ENCODE measurements around the gene NCKAP5. TPM values are rescaled to one million over a fixed set of nuclear protein-coding genes. Genes with fewer than 3 reads are reported as not detected.

The NCKAP5 gene
- total RNA-seq, 6 donors from 2014 or later, result 22.1 to 51.1 (median 41.4) TPM

GRCh38 chr2:133255360-133255759 lies 312.9 kb downstream of the NCKAP5 start:
- 53 to 59% methylated on average over 2 of the region's 2 CpGs for WGBS, 2 donors
- no peaks in the 10 kb centered on the region for H3K27me3 ChIP-seq
- H3K9me3 ChIP-seq, result no peaks in the 10 kb centered on the region
- DNase-seq, result no peak
- no peak overlapping the region for H3K4me3 ChIP-seq
- H3K27ac ChIP-seq, result no peak overlapping the region
- ATAC-seq (ENCODE audit: low FRiP score in 2 of 2), result no peak
- no peak for TF ChIP-seq CTCF (IDR thresholded peaks at IDR 0.05)
- TF ChIP-seq EP300 (IDR thresholded peaks at IDR 0.05), result no peak
- no peak for TF ChIP-seq POLR2AphosphoS5 (IDR thresholded peaks at IDR 0.05)
- TF ChIP-seq POLR2A (IDR thresholded peaks at IDR 0.05), result no peak
- H3K36me3 ChIP-seq, result no peaks in the 10 kb centered on the region
- H3K4me1 ChIP-seq, result peaks cover 0 to 9% (median 0%) of the 10 kb centered on the region in 4 donors

GRCh38 chr2:133253793-133254192 lies 314.5 kb downstream of the NCKAP5 start:
- no peaks in the 10 kb centered on the region for H3K9me3 ChIP-seq
- DNase-seq, result no peak
- WGBS, 2 donors, result 92 to 93% methylated on average over 2 of the region's 2 CpGs
- no peak for ATAC-seq (ENCODE audit: low FRiP score in 2 of 2)
- no peaks in the 10 kb centered on the region for H3K27me3 ChIP-seq
- no peak overlapping the region for H3K4me3 ChIP-seq
- no peak overlapping the region for H3K27ac ChIP-seq
- H3K4me1 ChIP-seq, result peaks cover 0 to 14% (median under 1%) of the 10 kb centered on the region in 4 donors
- TF ChIP-seq CTCF (IDR thresholded peaks at IDR 0.05) (no peak), POLR2A (IDR thresholded peaks at IDR 0.05) (no peak), EP300 (IDR thresholded peaks at IDR 0.05) (no peak), POLR2AphosphoS5 (IDR thresholded peaks at IDR 0.05) (no peak)
- no peaks in the 10 kb centered on the region for H3K36me3 ChIP-seq

- ATAC-seq (ENCODE audit: low FRiP score in 2 of 2) (no peak), DNase-seq (no peak)
- Histone ChIP-seq H3K9me3 (no peaks in the 10 kb centered on the region), H3K4me1 (peaks cover 0 to 23% (median 4%) of the 10 kb centered on the region in 4 donors), H3K27me3 (no peaks in the 10 kb centered on the region), H3K4me3 (no peak overlapping the region), H3K36me3 (no peaks in the 10 kb centered on the region), H3K27ac (no peak overlapping the region)
- WGBS, 2 donors, result 78 to 90% methylated on average over 5 of the region's 5 CpGs
- no peak for TF ChIP-seq POLR2AphosphoS5 (IDR thresholded peaks at IDR 0.05)
- TF ChIP-seq POLR2A (IDR thresholded peaks at IDR 0.05), result no peak
- no peak for TF ChIP-seq EP300 (IDR thresholded peaks at IDR 0.05)
- TF ChIP-seq CTCF (IDR thresholded peaks at IDR 0.05), result no peak
These were observed 315.4 kb downstream of the NCKAP5 start for GRCh38 chr2:133252780-133253355.

- 66 to 70% methylated on average over 2 of the region's 2 CpGs for WGBS, 2 donors
- Histone ChIP-seq H3K9me3 (no peaks in the 10 kb centered on the region), H3K27me3 (no peaks in the 10 kb centered on the region), H3K27ac (peak overlapping the region in 1 of 4 donors; percentile 78), H3K36me3 (no peaks in the 10 kb centered on the region), H3K4me1 (peaks cover 0 to 19% (median 4%) of the 10 kb centered on the region in 4 donors), H3K4me3 (no peak overlapping the region)
- DNase-seq (no peak), ATAC-seq (ENCODE audit: low FRiP score in 2 of 2) (no peak)
- TF ChIP-seq CTCF (IDR thresholded peaks at IDR 0.05) (no peak), POLR2AphosphoS5 (IDR thresholded peaks at IDR 0.05) (no peak), EP300 (IDR thresholded peaks at IDR 0.05) (no peak), POLR2A (IDR thresholded peaks at IDR 0.05) (no peak)
These were observed 318.9 kb downstream of the NCKAP5 start for GRCh38 chr2:133249362-133249761.

GRCh38 chr2:133248264-133248663 lies 320.0 kb downstream of the NCKAP5 start:
- H3K9me3 ChIP-seq, result no peaks in the 10 kb centered on the region

More at GRCh38 chr2:133248264-133248663, 320.0 kb downstream of the NCKAP5 start:
- DNase-seq, result no peak
- H3K36me3 ChIP-seq, result no peaks in the 10 kb centered on the region
- TF ChIP-seq EP300 (IDR thresholded peaks at IDR 0.05) (no peak), POLR2AphosphoS5 (IDR thresholded peaks at IDR 0.05) (no peak), CTCF (IDR thresholded peaks at IDR 0.05) (no peak), POLR2A (IDR thresholded peaks at IDR 0.05) (no peak)
- peak overlapping the region in 2 of 4 donors; percentile 47 to 78 for H3K27ac ChIP-seq
- H3K27me3 ChIP-seq, result no peaks in the 10 kb centered on the region
- ATAC-seq (ENCODE audit: low FRiP score in 2 of 2), result no peak
- WGBS, 2 donors, result 58 to 83% methylated on average over 4 of the region's 4 CpGs
- H3K4me3 ChIP-seq, result no peak overlapping the region
- H3K4me1 ChIP-seq, result peaks cover 0 to 19% (median 4%) of the 10 kb centered on the region in 4 donors

Measured in upper lobe of left lung (tissue), 6 donors.